PC-3 (cell line): ENCODE data around the gene TAOK3. TPM values are rescaled to one million over a fixed set of nuclear protein-coding genes. Genes with fewer than 3 reads are reported as not detected.
"Not testable (repeated sequence)": the region's sequence is repeated elsewhere in the genome, so short reads cannot be mapped to it uniquely, and the experiment has no call there.

ENCODE experiments used
- ATAC-seq: fragments of 200-7000 bp; cut with Tn5 transposase; 2 replicates; pipeline ENCODE4 v1.9.1; 2020; ENCODE audit warnings: mild to moderate bottlenecking, moderate library complexity
- BruUV-seq: library from RNA; stranded (reverse); fragments of 400-500 nt; replicated peaks from 2 replicates; lab custom pipeline; 2021; lab: Mats Ljungman, UMichigan
- CTCF ChIA-PET: fragments of 300-600 bp; sonication (Branson Sonifier 250); formaldehyde crosslinking; loops from one replicate; lab custom pipeline; 2022; ENCODE audit warnings: antibody characterized with exemption; lab: Charles Lee
- POLR2A ChIA-PET: fragments of 300-600 bp; sonication (Branson Sonifier 250); formaldehyde crosslinking; loops from one replicate; lab custom pipeline; 2022; ENCODE audit warnings: antibody characterized with exemption; ENCODE audit not compliant: unreplicated experiment; lab: Charles Lee
- DNase-seq: peaks from one replicate; pipeline ENCODE4 v3.0.0-alpha.2; 2015
- H2AFZ ChIP-seq: fragments of 300-600 bp; sonication (generic); 2 replicates; pipeline ENCODE4 v1.6.0; 2016; ENCODE audit warnings: antibody characterized with exemption, low read length
- H3F3A ChIP-seq: fragments of 300-600 bp; sonication (generic); one replicate; pipeline ENCODE4 v1.6.0; 2017; ENCODE audit warnings: antibody characterized with exemption, low read length, control low read depth, mild to moderate bottlenecking; ENCODE audit not compliant: unreplicated experiment
- H3K27ac ChIP-seq: fragments of 300-600 bp; sonication (generic); 2 replicates; pipeline ENCODE4 v1.5.1; 2016; ENCODE audit warnings: mild to moderate bottlenecking, low read length
- H3K27me3 ChIP-seq: fragments of 300-600 bp; sonication (generic); 2 replicates; pipeline ENCODE4 v1.6.1; 2016; ENCODE audit warnings: low read length, mixed read lengths
- H3K36me3 ChIP-seq: fragments of 300-600 bp; sonication (generic); 2 replicates; pipeline ENCODE4 v1.6.1; 2016; ENCODE audit warnings: low read depth, mixed run types, low read length, mixed read lengths
- H3K4me1 ChIP-seq: fragments of 300-600 bp; sonication (generic); 2 replicates; pipeline ENCODE4 v1.5.1; 2016; ENCODE audit warnings: low read length; ENCODE audit not compliant: insufficient read depth
- H3K4me2 ChIP-seq: fragments of 300-600 bp; sonication (generic); 2 replicates; pipeline ENCODE4 v1.6.0; 2016; ENCODE audit warnings: low read length
- H3K4me3 ChIP-seq: fragments of 300-600 bp; sonication (generic); 2 replicates; pipeline ENCODE4 v1.5.1; 2016; ENCODE audit warnings: mild to moderate bottlenecking, low read length, mixed read lengths
- H3K79me2 ChIP-seq: fragments of 300-600 bp; sonication (generic); 2 replicates; pipeline ENCODE4 v1.6.1; 2017; ENCODE audit warnings: low read length, mixed read lengths
- H3K9ac ChIP-seq: fragments of 300-600 bp; sonication (generic); 2 replicates; pipeline ENCODE4 v1.6.0; 2016; ENCODE audit warnings: mild to moderate bottlenecking, low read length
- H3K9me2 ChIP-seq: fragments of 300-600 bp; sonication (generic); replicated peaks from 2 replicates; pipeline ENCODE4 v1.6.1; 2016; ENCODE audit warnings: mixed run types, low read length, mixed read lengths
- H3K9me3 ChIP-seq: fragments of 300-600 bp; sonication (generic); 2 replicates; pipeline ENCODE4 v1.6.1; 2016; ENCODE audit warnings: low read length, mixed read lengths
- H4K20me1 ChIP-seq: fragments of 300-600 bp; sonication (generic); 2 replicates; pipeline ENCODE4 v1.6.1; 2016; ENCODE audit warnings: low read length, mixed read lengths
- CTCF ChIP-seq: fragments of 300-600 bp; sonication (generic); conservative IDR thresholded peaks from 2 replicates; pipeline ENCODE4 v1.5.1; 2017; ENCODE audit warnings: antibody characterized with exemption, low read depth, mild to moderate bottlenecking, low read length
- EZH2 ChIP-seq: fragments of 300-600 bp; sonication (generic); IDR thresholded peaks from one replicate; pipeline ENCODE4 v1.6.1; 2017; ENCODE audit warnings: antibody characterized with exemption, mild to moderate bottlenecking, low read length; ENCODE audit not compliant: unreplicated experiment
- EZH2phosphoT487 ChIP-seq: fragments of 300-600 bp; sonication (generic); IDR thresholded peaks from 2 replicates; pipeline ENCODE4 v1.6.1; 2018; ENCODE audit warnings: mild to moderate bottlenecking, antibody characterized with exemption, low read length, borderline replicate concordance
- intact Hi-C: fragments of 100-400 bp; cut with micrococcal nuclease; formaldehyde crosslinking; loops from 2 replicates; pipeline ENCODE4 v1.9.0; 2023
- total RNA-seq: library from RNA; depleted of rRNA; stranded (reverse); fragments of >200 nt; gene quantifications from 2 replicates; pipeline ENCODE4 v1.2.3, GENCODE V29; 2014

The TAOK3 gene
- total RNA-seq, 1 experiment from 2014 or later, result 27.9 TPM

GRCh38 chr12:118249547-118249946 is 123.2 kb downstream of the TAOK3 start:
- intact Hi-C loops, result no loop called here
- ATAC-seq (no peak), DNase-seq (no peak)
- Histone ChIP-seq H3K9ac (no peak overlapping the region), H3K79me2 (no peaks in the 10 kb centered on the region), H3K9me3 (no peaks in the 10 kb centered on the region), H3K4me1 (no peaks in the 10 kb centered on the region), H3K9me2 (no peaks in the 10 kb centered on the region), H2AFZ (no peak overlapping the region), H3K36me3 (no peaks in the 10 kb centered on the region), H3F3A (no peaks in the 10 kb centered on the region), H3K27ac (no peak overlapping the region), H3K4me2 (no peak overlapping the region), H3K27me3 (no peaks in the 10 kb centered on the region), H4K20me1 (no peaks in the 10 kb centered on the region), H3K4me3 (no peak overlapping the region)
- POLR2A ChIA-PET, result no interaction called here
- TF ChIP-seq EZH2 (no peak), EZH2phosphoT487 (no peak), CTCF (no peak)
- CTCF ChIA-PET, result no interaction called here
- no TSS peak for BruUV-seq

- H3K9me3 ChIP-seq, H3K4me2 ChIP-seq, BruUV-seq, ATAC-seq, H3K9ac ChIP-seq, DNase-seq, H3K27me3 ChIP-seq, H4K20me1 ChIP-seq, H3K27ac ChIP-seq, H3K36me3 ChIP-seq, H3K9me2 ChIP-seq, intact Hi-C loops, H3K4me3 ChIP-seq, H3K79me2 ChIP-seq, H2AFZ ChIP-seq, H3F3A ChIP-seq, H3K4me1 ChIP-seq, POLR2A ChIA-PET, CTCF ChIA-PET: not testable (repeated sequence)
These were observed 126.8 kb downstream of the TAOK3 start for GRCh38 chr12:118245886-118246285.

GRCh38 chr12:118238888-118239287 is 133.8 kb downstream of the TAOK3 start:
- BruUV-seq, result no TSS peak
- ATAC-seq, result no peak

More at GRCh38 chr12:118238888-118239287, 133.8 kb downstream of the TAOK3 start:
- no peak overlapping the region for H2AFZ ChIP-seq
- H3F3A ChIP-seq, result no peaks in the 10 kb centered on the region
- POLR2A ChIA-PET, result no interaction called here
- H3K79me2 ChIP-seq, result no peaks in the 10 kb centered on the region
- no peak overlapping the region for H3K27ac ChIP-seq
- H3K4me2 ChIP-seq, result no peak overlapping the region
- TF ChIP-seq EZH2phosphoT487, result no peak
- no peak for TF ChIP-seq EZH2
- TF ChIP-seq CTCF, result no peak
- no peaks in the 10 kb centered on the region for H3K27me3 ChIP-seq
- DNase-seq, result no peak
- 0 out of 2 replicates have a peak, but pooled peaks cover 4% of the 10 kb centered on the region for H3K36me3 ChIP-seq
- H3K4me3 ChIP-seq, result no peak overlapping the region
- H3K4me1 ChIP-seq, result peaks cover 19% of the 10 kb centered on the region
- intact Hi-C loops, result no loop called here
- H3K9me2 ChIP-seq, result no peaks in the 10 kb centered on the region
- CTCF ChIA-PET, result interaction anchor here (0.7 to 0.9 kb wide), 2 partner anchors 27 to 138 kb away, joined by 3 read pairs; partner anchors contain the start of gene SUDS3
- no peaks in the 10 kb centered on the region for H4K20me1 ChIP-seq
- no peaks in the 10 kb centered on the region for H3K9me3 ChIP-seq
- no peak overlapping the region for H3K9ac ChIP-seq
